ENCODE results near the gene TAF1D.

Gene TAF1D

GRCh38 chr11:93718057-93718563 lies 23.2 kb downstream of the TAF1D start:
- TF ChIP-seq FOXP2 (optimal IDR thresholded peaks at IDR 0.05; ENCODE audit: borderline replicate concordance, extremely low read depth, extremely low read length, insufficient read depth) (no peak), SIN3A (IDR thresholded peaks at IDR 0.05; ENCODE audit: borderline replicate concordance, insufficient read depth, low read length) (no peak), REST (IDR thresholded peaks at IDR 0.05; ENCODE audit: insufficient read depth in 1 of 2, low read depth in 2 of 2, low read length in 2 of 2) (no peak), POLR2AphosphoS5 (IDR thresholded peaks at IDR 0.05; ENCODE audit: low read depth, low read length) (no peak), TAF1 (IDR thresholded peaks at IDR 0.05; ENCODE audit: borderline replicate concordance, insufficient read depth, low read length) (no peak)

GRCh38 chr11:93717501-93717900 lies 23.8 kb downstream of the TAF1D start:
- TF ChIP-seq TAF1 (IDR thresholded peaks at IDR 0.05; ENCODE audit: borderline replicate concordance, insufficient read depth, low read length) = no peak
- TF ChIP-seq REST (IDR thresholded peaks at IDR 0.05; ENCODE audit: insufficient read depth in 1 of 2, low read depth in 2 of 2, low read length in 2 of 2) = no peak
- no peak for TF ChIP-seq SIN3A (IDR thresholded peaks at IDR 0.05; ENCODE audit: borderline replicate concordance, insufficient read depth, low read length)
- no peak for TF ChIP-seq FOXP2 (optimal IDR thresholded peaks at IDR 0.05; ENCODE audit: borderline replicate concordance, extremely low read depth, extremely low read length, insufficient read depth)
- TF ChIP-seq POLR2AphosphoS5 (IDR thresholded peaks at IDR 0.05; ENCODE audit: low read depth, low read length) = no peak

- no peak for TF ChIP-seq POLR2AphosphoS5 (IDR thresholded peaks at IDR 0.05; ENCODE audit: low read depth, low read length)
- no peak for TF ChIP-seq SIN3A (IDR thresholded peaks at IDR 0.05; ENCODE audit: borderline replicate concordance, insufficient read depth, low read length)
- TF ChIP-seq FOXP2 (optimal IDR thresholded peaks at IDR 0.05; ENCODE audit: borderline replicate concordance, extremely low read depth, extremely low read length, insufficient read depth) = no peak
- no peak for TF ChIP-seq REST (IDR thresholded peaks at IDR 0.05; ENCODE audit: insufficient read depth in 1 of 2, low read depth in 2 of 2, low read length in 2 of 2)
- no peak for TF ChIP-seq TAF1 (IDR thresholded peaks at IDR 0.05; ENCODE audit: borderline replicate concordance, insufficient read depth, low read length)
These were observed 25.4 kb downstream of the TAF1D start for GRCh38 chr11:93715797-93716396.

- no peak for TF ChIP-seq TAF1 (IDR thresholded peaks at IDR 0.05; ENCODE audit: borderline replicate concordance, insufficient read depth, low read length)
- no peak for TF ChIP-seq SIN3A (IDR thresholded peaks at IDR 0.05; ENCODE audit: borderline replicate concordance, insufficient read depth, low read length)
- TF ChIP-seq FOXP2 (optimal IDR thresholded peaks at IDR 0.05; ENCODE audit: borderline replicate concordance, extremely low read depth, extremely low read length, insufficient read depth) = no peak
- TF ChIP-seq POLR2AphosphoS5 (IDR thresholded peaks at IDR 0.05; ENCODE audit: low read depth, low read length) = no peak
- no peak for TF ChIP-seq REST (IDR thresholded peaks at IDR 0.05; ENCODE audit: insufficient read depth in 1 of 2, low read depth in 2 of 2, low read length in 2 of 2)
These were observed 28.6 kb downstream of the TAF1D start for GRCh38 chr11:93712678-93713077.
